GM12873 (cell line): ENCODE measurements around the gene SHANK1.

Experiments used
- CTCF ChIP-seq: IDR thresholded peaks from 2 replicates; pipeline ENCODE4 v1.5.1; 2012; ENCODE audit warnings: low read depth, mild to moderate bottlenecking, moderate library complexity, low read length, control low read depth; ENCODE audit not compliant: insufficient read depth; ENCODE audit errors: missing control alignments

The SHANK1 gene

DNA sequence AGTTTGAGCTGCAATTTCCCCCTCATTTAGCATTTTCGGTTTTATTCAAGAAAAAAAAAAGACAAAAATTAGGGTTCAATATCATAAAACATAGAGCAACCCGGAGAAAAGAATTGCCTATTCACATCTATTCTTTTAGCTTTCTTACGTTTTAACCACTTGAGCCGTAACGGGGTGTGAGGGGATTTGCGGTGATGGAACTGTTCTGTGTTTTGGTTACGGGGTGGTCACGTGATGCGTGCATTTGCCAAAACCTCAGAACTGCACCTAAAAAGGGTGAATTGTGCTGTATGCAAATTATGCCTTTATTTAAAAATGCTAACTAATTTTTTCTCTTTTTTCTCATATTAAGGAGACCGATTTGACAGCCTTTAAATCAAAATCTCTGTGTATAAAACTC lies 25.6 kb upstream of the SHANK1 start:
- no peak for TF ChIP-seq CTCF

GRCh38 chr19:50743537-50743936 lies 23.9 kb upstream of the SHANK1 start:
- no peak for TF ChIP-seq CTCF

- no peak for TF ChIP-seq CTCF
Observed at GRCh38 chr19:50741179-50741933, 21.8 kb upstream of the SHANK1 start.

- TF ChIP-seq CTCF: no peak
Observed at GRCh38 chr19:50739914-50740426, 20.4 kb upstream of the SHANK1 start.

GRCh38 chr19:50739132-50739913 lies 19.7 kb upstream of the SHANK1 start:
- no peak for TF ChIP-seq CTCF

GRCh38 chr19:50736338-50736737 lies 16.7 kb upstream of the SHANK1 start:
- TF ChIP-seq CTCF: no peak

GRCh38 chr19:50735869-50736268 lies 16.3 kb upstream of the SHANK1 start:
- TF ChIP-seq CTCF: no peak
